NCI-H1436 (cell line): ENCODE data around the gene OTUD6A.

Experiments used
- DNase-seq: peaks from one replicate; lab custom pipeline; 2025; lab: John Stamatoyannopoulos, UW

OTUD6A gene

GRCh38 chrX:70062076-70062475, at the start of gene OTUD6A:
TSS of gene OTUD6A (plus strand) at chrX:70062457. CDS start at chrX:70062525, 68 bp downstream.
- DNase-seq, result no peak

GRCh38 chrX:70012756-70013155, 49.5 kb upstream of the OTUD6A start:
- DNase-seq, result no peak

GRCh38 chrX:70013466-70014381, 48.5 kb upstream of the OTUD6A start:
- no peak for DNase-seq

- DNase-seq, result no peak
Observed at GRCh38 chrX:70016513-70016912, 45.7 kb upstream of the OTUD6A start.

GRCh38 chrX:70022616-70023015, 39.6 kb upstream of the OTUD6A start:
- no peak for DNase-seq

- no peak for DNase-seq
Observed at GRCh38 chrX:70025464-70025863, 36.8 kb upstream of the OTUD6A start.

GRCh38 chrX:70026112-70026850, 36.0 kb upstream of the OTUD6A start:
- DNase-seq, result no peak

- DNase-seq, result no peak
Observed at GRCh38 chrX:70026851-70027200, 35.4 kb upstream of the OTUD6A start.

- DNase-seq, result no peak
Observed at GRCh38 chrX:70029863-70030262, 32.4 kb upstream of the OTUD6A start.

GRCh38 chrX:70030301-70030767, 31.9 kb upstream of the OTUD6A start:
- peak; percentile 65 for DNase-seq

- no peak for DNase-seq
Observed at GRCh38 chrX:70032792-70033191, 29.5 kb upstream of the OTUD6A start.

GRCh38 chrX:70033348-70034051, 28.8 kb upstream of the OTUD6A start:
- DNase-seq, result peak; percentile 21

- no peak for DNase-seq
Observed at GRCh38 chrX:70034646-70035045, 27.6 kb upstream of the OTUD6A start.

GRCh38 chrX:70038515-70038914, 23.7 kb upstream of the OTUD6A start:
- no peak for DNase-seq

- no peak for DNase-seq
Observed at GRCh38 chrX:70038951-70039350, 23.3 kb upstream of the OTUD6A start.

- DNase-seq, result no peak
Observed at GRCh38 chrX:70039758-70040157, 22.5 kb upstream of the OTUD6A start.

- DNase-seq, result no peak
Observed at GRCh38 chrX:70041993-70042392, 20.3 kb upstream of the OTUD6A start.

- no peak for DNase-seq
Observed at GRCh38 chrX:70042399-70043371, 19.6 kb upstream of the OTUD6A start.

- DNase-seq, result no peak
Observed at GRCh38 chrX:70043685-70044084, 18.6 kb upstream of the OTUD6A start.

GRCh38 chrX:70044541-70045245, 17.6 kb upstream of the OTUD6A start:
- no peak for DNase-seq

GRCh38 chrX:70046978-70047377, 15.3 kb upstream of the OTUD6A start:
- no peak for DNase-seq
